HG02798 (cell line): ENCODE data around the gene PCMT1.
"Not testable (repeated sequence)": the region's sequence is repeated elsewhere in the genome, so short reads cannot be mapped to it uniquely, and the experiment has no call there.

Source experiments
- ATAC-seq: cut with Tn5 transposase; IDR thresholded peaks from one replicate; pipeline ENCODE4 v1.9.1; 2021; ENCODE audit warnings: mild to moderate bottlenecking; ENCODE audit not compliant: unreplicated experiment, poor library complexity

PCMT1 gene

GRCh38 chr6:149749594-149750135 is at the start of gene PCMT1:
Gene PCMT1, plus strand, starts transcription at chr6:149749741. Its CDS starts 161 bp downstream, at chr6:149749902.
- peak; percentile 92 for ATAC-seq

GRCh38 chr6:149701714-149702113 is 47.8 kb upstream of the PCMT1 start:
- ATAC-seq: no peak

GRCh38 chr6:149711711-149712110 is 37.8 kb upstream of the PCMT1 start:
- no peak for ATAC-seq

GRCh38 chr6:149714442-149714841 is 35.1 kb upstream of the PCMT1 start:
- ATAC-seq: no peak

GRCh38 chr6:149716181-149716963 is 33.2 kb upstream of the PCMT1 start:
- ATAC-seq: no peak

- ATAC-seq: no peak
These were observed 32.3 kb upstream of the PCMT1 start for GRCh38 chr6:149717255-149717587.

GRCh38 chr6:149717588-149718458 is 31.7 kb upstream of the PCMT1 start, which contains the start of gene LATS1:
Gene LATS1, minus strand, starts transcription at chr6:149718101. Its CDS starts 15,975 bp downstream, at chr6:149702126.
- ATAC-seq: peak; percentile 90

- ATAC-seq: no peak
These were observed 30.0 kb upstream of the PCMT1 start for GRCh38 chr6:149719531-149719930.

- ATAC-seq: no peak
These were observed 26.3 kb upstream of the PCMT1 start for GRCh38 chr6:149723262-149723661.

GRCh38 chr6:149723771-149724417 is 25.6 kb upstream of the PCMT1 start:
- no peak for ATAC-seq

- ATAC-seq: no peak
These were observed 23.8 kb upstream of the PCMT1 start for GRCh38 chr6:149725785-149726184.

GRCh38 chr6:149727793-149728498 is 21.6 kb upstream of the PCMT1 start:
- no peak for ATAC-seq

GRCh38 chr6:149728499-149729234 is 20.9 kb upstream of the PCMT1 start:
- no peak for ATAC-seq

- ATAC-seq: no peak
These were observed 19.7 kb upstream of the PCMT1 start for GRCh38 chr6:149729824-149730223.

- no peak for ATAC-seq
These were observed 16.3 kb upstream of the PCMT1 start for GRCh38 chr6:149733089-149733720.

GRCh38 chr6:149734915-149735314 is 14.6 kb upstream of the PCMT1 start:
- no peak for ATAC-seq

GRCh38 chr6:149745252-149745651 is 4.3 kb upstream of the PCMT1 start:
- ATAC-seq: not testable (repeated sequence)

GRCh38 chr6:149746147-149746946 is 3.2 kb upstream of the PCMT1 start, which contains the start of gene NUP43:
Gene NUP43, minus strand, starts transcription at chr6:149746529. Its CDS starts 34 bp downstream, at chr6:149746495.
- peak; percentile 62 for ATAC-seq
